Activated CD8-positive, alpha-beta T cell treated with anti-CD3 and anti-CD28 coated beads for 36 hours (primary cell): ENCODE results near the gene SLC10A6. TPM values are rescaled to one million over a fixed set of nuclear protein-coding genes. Genes with fewer than 3 reads are reported as not detected.

Source experiments
- ATAC-seq: fragments of 200-7000 bp; cut with Tn5 transposase; one replicate; pipeline ENCODE4 v1.10.0; 2021; ENCODE audit warnings: mild to moderate bottlenecking, moderate library complexity
- CTCF ChIA-PET: fragments of 350-600 bp; sonication (Branson Sonifier 250); formaldehyde crosslinking; loops from one replicate; lab custom pipeline; 2021; ENCODE audit warnings: antibody characterized with exemption; lab: Charles Lee
- POLR2A ChIA-PET: fragments of 350-600 bp; sonication (Branson Sonifier 250); formaldehyde crosslinking; loops from one replicate; lab custom pipeline; 2021; ENCODE audit warnings: antibody characterized with exemption; lab: Charles Lee
- DNase-seq: peaks from one replicate; pipeline ENCODE4 v3.0.0-alpha.2; 2020
- H3K27ac Mint-ChIP-seq: one replicate; pipeline ENCODE4 v1.8.0; 2021; ENCODE audit warnings: mild to moderate bottlenecking, mixed read lengths
- H3K27me3 Mint-ChIP-seq: one replicate; pipeline ENCODE4 v1.8.0; 2021; ENCODE audit warnings: mixed read lengths
- H3K36me3 Mint-ChIP-seq: one replicate; pipeline ENCODE4 v1.8.0; 2021; ENCODE audit warnings: low read depth, mixed read lengths
- H3K4me1 Mint-ChIP-seq: one replicate; pipeline ENCODE4 v1.8.0; 2021; ENCODE audit warnings: low read depth, mixed read lengths
- H3K4me3 Mint-ChIP-seq: one replicate; pipeline ENCODE4 v1.8.0; 2021; ENCODE audit warnings: mild to moderate bottlenecking, moderate library complexity, mixed read lengths
- H3K9me3 Mint-ChIP-seq: one replicate; pipeline ENCODE4 v1.8.0; 2021; ENCODE audit warnings: mixed read lengths
- intact Hi-C: fragments of 100-400 bp; cut with micrococcal nuclease; formaldehyde crosslinking; loops from one replicate; pipeline ENCODE4 v1.10.0; 2022
- total RNA-seq, 2 experiments: library from RNA; stranded (reverse); gene quantifications; one replicate each; pipeline ENCODE4 v1.2.3, GENCODE V29; 2021
- TF ChIP-seq, protein P1 (sequence below): fragments of 200-600 bp; IDR thresholded peaks from one replicate; pipeline ENCODE4 v1.8.0; 2022; ENCODE audit warnings: antibody characterized with exemption, mild to moderate bottlenecking

SLC10A6 gene
- total RNA-seq, 2 experiments from 2014 or later, result not detected

DNA sequence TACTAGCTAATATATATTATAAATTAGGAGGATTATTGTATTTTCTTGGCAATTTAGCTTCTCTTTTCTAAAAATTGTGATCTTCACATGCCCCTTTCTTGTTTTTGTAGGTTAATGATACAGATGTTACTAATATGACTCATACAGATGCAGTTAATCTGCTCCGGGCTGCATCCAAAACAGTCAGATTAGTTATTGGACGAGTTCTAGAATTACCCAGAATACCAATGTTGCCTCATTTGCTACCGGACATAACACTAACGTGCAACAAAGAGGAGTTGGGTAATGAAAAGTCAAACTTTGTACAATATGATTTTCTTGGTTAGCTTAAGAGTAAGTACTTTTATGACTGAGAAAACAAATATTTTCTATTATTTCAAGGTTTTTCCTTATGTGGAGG is 74.1 kb downstream of the SLC10A6 start:
- Mint-ChIP-seq H3K9me3 (no peaks in the 10 kb centered on the region), H3K36me3 (no peaks in the 10 kb centered on the region), H3K4me3 (no peak overlapping the region), H3K27ac (no peak overlapping the region), H3K27me3 (peaks cover 2% of the 10 kb centered on the region), H3K4me1 (no peaks in the 10 kb centered on the region)
- intact Hi-C loops, result no loop called here
- POLR2A ChIA-PET, result no interaction called here
- ATAC-seq (no peak), DNase-seq (no peak)
- TF ChIP-seq, protein P1, sequence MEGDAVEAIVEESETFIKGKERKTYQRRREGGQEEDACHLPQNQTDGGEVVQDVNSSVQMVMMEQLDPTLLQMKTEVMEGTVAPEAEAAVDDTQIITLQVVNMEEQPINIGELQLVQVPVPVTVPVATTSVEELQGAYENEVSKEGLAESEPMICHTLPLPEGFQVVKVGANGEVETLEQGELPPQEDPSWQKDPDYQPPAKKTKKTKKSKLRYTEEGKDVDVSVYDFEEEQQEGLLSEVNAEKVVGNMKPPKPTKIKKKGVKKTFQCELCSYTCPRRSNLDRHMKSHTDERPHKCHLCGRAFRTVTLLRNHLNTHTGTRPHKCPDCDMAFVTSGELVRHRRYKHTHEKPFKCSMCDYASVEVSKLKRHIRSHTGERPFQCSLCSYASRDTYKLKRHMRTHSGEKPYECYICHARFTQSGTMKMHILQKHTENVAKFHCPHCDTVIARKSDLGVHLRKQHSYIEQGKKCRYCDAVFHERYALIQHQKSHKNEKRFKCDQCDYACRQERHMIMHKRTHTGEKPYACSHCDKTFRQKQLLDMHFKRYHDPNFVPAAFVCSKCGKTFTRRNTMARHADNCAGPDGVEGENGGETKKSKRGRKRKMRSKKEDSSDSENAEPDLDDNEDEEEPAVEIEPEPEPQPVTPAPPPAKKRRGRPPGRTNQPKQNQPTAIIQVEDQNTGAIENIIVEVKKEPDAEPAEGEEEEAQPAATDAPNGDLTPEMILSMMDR, result no peak
- CTCF ChIA-PET, result no interaction called here

Other genes with a start within 250 kb of the SLC10A6 start
- not detected for gene C4orf36, start 43.0 kb upstream of the SLC10A6 start, total RNA-seq
- gene AFF1, start 85.6 kb upstream of the SLC10A6 start, total RNA-seq, result 10 to 100 TPM; 40.3 to 45.4 TPM